ENCODE measurements around the gene MYO9B.

The MYO9B gene

GRCh38 chr19:17192751-17193150, 117.2 kb downstream of the MYO9B start:
- Histone ChIP-seq H3K36me3 (ENCODE audit: insufficient read depth, low read length) (peaks cover 5% of the 10 kb centered on the region; the same call in 1 of the 2 replicates), H3K9me3 (ENCODE audit: low read depth, low read length) (no peaks in the 10 kb centered on the region), H3K9ac (ENCODE audit: insufficient read length) (no peak overlapping the region), H3K4me3 (no peak overlapping the region), H3K27ac (no peak overlapping the region)
- no peak for DNase-seq (ENCODE audit: low read depth, low spot score)
- TF ChIP-seq EZH2 (IDR thresholded peaks at IDR 0.05) (no peak), POLR2AphosphoS5 (IDR thresholded peaks at IDR 0.05; ENCODE audit: borderline replicate concordance, low read depth, low read length) (no peak), FOXP2 (optimal IDR thresholded peaks at IDR 0.05; ENCODE audit: control extremely low read depth, extremely low read length, insufficient read depth) (no peak)

GRCh38 chr19:17194608-17195007, 119.0 kb downstream of the MYO9B start:
- DNase-seq (ENCODE audit: low read depth, low spot score) = no peak
- TF ChIP-seq POLR2AphosphoS5 (IDR thresholded peaks at IDR 0.05; ENCODE audit: borderline replicate concordance, low read depth, low read length) (no peak), EZH2 (IDR thresholded peaks at IDR 0.05) (no peak), FOXP2 (optimal IDR thresholded peaks at IDR 0.05; ENCODE audit: control extremely low read depth, extremely low read length, insufficient read depth) (no peak)
- Histone ChIP-seq H3K9ac (ENCODE audit: insufficient read length) (no peak overlapping the region), H3K9me3 (ENCODE audit: low read depth, low read length) (no peaks in the 10 kb centered on the region), H3K27ac (no peak overlapping the region), H3K36me3 (ENCODE audit: insufficient read depth, low read length) (peaks cover 5% of the 10 kb centered on the region; the same call in 1 of the 2 replicates), H3K4me3 (no peak overlapping the region)

GRCh38 chr19:17195106-17195505, 119.5 kb downstream of the MYO9B start:
- Histone ChIP-seq H3K9ac (ENCODE audit: insufficient read length) (no peak overlapping the region), H3K4me3 (no peak overlapping the region), H3K9me3 (ENCODE audit: low read depth, low read length) (no peaks in the 10 kb centered on the region), H3K36me3 (ENCODE audit: insufficient read depth, low read length) (peaks cover 5% of the 10 kb centered on the region; the same call in 1 of the 2 replicates), H3K27ac (no peak overlapping the region)
- DNase-seq (ENCODE audit: low read depth, low spot score) = no peak
- TF ChIP-seq POLR2AphosphoS5 (IDR thresholded peaks at IDR 0.05; ENCODE audit: borderline replicate concordance, low read depth, low read length) (no peak), FOXP2 (optimal IDR thresholded peaks at IDR 0.05; ENCODE audit: control extremely low read depth, extremely low read length, insufficient read depth) (no peak), EZH2 (IDR thresholded peaks at IDR 0.05) (no peak)

DNA sequence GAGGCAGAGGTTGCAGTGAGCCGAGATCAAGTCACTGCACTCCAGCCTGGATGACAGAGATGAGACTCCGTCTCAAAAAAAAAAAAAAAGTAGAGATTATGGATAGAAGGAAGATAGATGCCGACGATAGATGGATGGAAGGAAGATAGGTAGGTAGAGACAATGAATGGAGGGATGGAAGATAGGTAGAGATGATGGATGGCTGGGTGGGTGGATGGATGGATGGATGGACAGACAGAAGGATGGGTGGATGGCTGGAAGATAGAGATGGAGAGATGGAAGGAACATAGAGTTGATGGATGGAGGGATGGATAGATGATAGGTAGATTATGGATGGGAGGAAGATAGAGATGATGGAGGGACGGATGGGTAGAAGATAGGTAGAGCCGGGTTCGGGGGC, 121.0 kb downstream of the MYO9B start:
- Histone ChIP-seq H3K4me3 (no peak overlapping the region), H3K27ac (no peak overlapping the region), H3K9ac (ENCODE audit: insufficient read length) (no peak overlapping the region), H3K9me3 (ENCODE audit: low read depth, low read length) (no peaks in the 10 kb centered on the region), H3K36me3 (ENCODE audit: insufficient read depth, low read length) (no peaks in the 10 kb centered on the region; the same call in 1 of the 2 replicates)
- no peak for TF ChIP-seq FOXP2 (optimal IDR thresholded peaks at IDR 0.05; ENCODE audit: control extremely low read depth, extremely low read length, insufficient read depth)
- no peak for TF ChIP-seq EZH2 (IDR thresholded peaks at IDR 0.05)
- no peak for TF ChIP-seq POLR2AphosphoS5 (IDR thresholded peaks at IDR 0.05; ENCODE audit: borderline replicate concordance, low read depth, low read length)
- no peak for DNase-seq (ENCODE audit: low read depth, low spot score)

GRCh38 chr19:17197666-17198065, 122.1 kb downstream of the MYO9B start:
- peaks cover 10% of the 10 kb centered on the region; the same call in 1 of the 2 replicates for H3K36me3 ChIP-seq (ENCODE audit: insufficient read depth, low read length)

GRCh38 chr19:17200408-17201079, 125.0 kb downstream of the MYO9B start:
- no peak for DNase-seq (ENCODE audit: low read depth, low spot score)
- TF ChIP-seq EZH2 (IDR thresholded peaks at IDR 0.05) = no peak
- no peak for TF ChIP-seq POLR2AphosphoS5 (IDR thresholded peaks at IDR 0.05; ENCODE audit: borderline replicate concordance, low read depth, low read length)
- no peak for TF ChIP-seq FOXP2 (optimal IDR thresholded peaks at IDR 0.05; ENCODE audit: control extremely low read depth, extremely low read length, insufficient read depth)
- Histone ChIP-seq H3K36me3 (ENCODE audit: insufficient read depth, low read length) (peaks cover 10% of the 10 kb centered on the region; the same call in 1 of the 2 replicates), H3K9me3 (ENCODE audit: low read depth, low read length) (no peaks in the 10 kb centered on the region), H3K27ac (no peak overlapping the region), H3K9ac (ENCODE audit: insufficient read length) (no peak overlapping the region), H3K4me3 (no peak overlapping the region)

More at GRCh38 chr19:17197666-17198065, 122.1 kb downstream of the MYO9B start:
- Histone ChIP-seq H3K9ac (ENCODE audit: insufficient read length) (no peak overlapping the region), H3K4me3 (no peak overlapping the region), H3K9me3 (ENCODE audit: low read depth, low read length) (no peaks in the 10 kb centered on the region), H3K27ac (no peak overlapping the region)
- no peak for DNase-seq (ENCODE audit: low read depth, low spot score)
- TF ChIP-seq EZH2 (IDR thresholded peaks at IDR 0.05) (no peak), POLR2AphosphoS5 (IDR thresholded peaks at IDR 0.05; ENCODE audit: borderline replicate concordance, low read depth, low read length) (no peak), FOXP2 (optimal IDR thresholded peaks at IDR 0.05; ENCODE audit: control extremely low read depth, extremely low read length, insufficient read depth) (no peak)

GRCh38 chr19:17202249-17202648, 126.7 kb downstream of the MYO9B start:
- H3K36me3 ChIP-seq (ENCODE audit: insufficient read depth, low read length) = peaks cover 10% of the 10 kb centered on the region; the same call in 1 of the 2 replicates
- H3K9me3 ChIP-seq (ENCODE audit: low read depth, low read length) = no peaks in the 10 kb centered on the region
- H3K4me3 ChIP-seq = no peak overlapping the region
- no peak overlapping the region for H3K27ac ChIP-seq
- no peak for DNase-seq (ENCODE audit: low read depth, low spot score)
- no peak for TF ChIP-seq POLR2AphosphoS5 (IDR thresholded peaks at IDR 0.05; ENCODE audit: borderline replicate concordance, low read depth, low read length)
- no peak for TF ChIP-seq EZH2 (IDR thresholded peaks at IDR 0.05)
- TF ChIP-seq FOXP2 (optimal IDR thresholded peaks at IDR 0.05; ENCODE audit: control extremely low read depth, extremely low read length, insufficient read depth) = no peak
- no peak overlapping the region for H3K9ac ChIP-seq (ENCODE audit: insufficient read length)

DNA sequence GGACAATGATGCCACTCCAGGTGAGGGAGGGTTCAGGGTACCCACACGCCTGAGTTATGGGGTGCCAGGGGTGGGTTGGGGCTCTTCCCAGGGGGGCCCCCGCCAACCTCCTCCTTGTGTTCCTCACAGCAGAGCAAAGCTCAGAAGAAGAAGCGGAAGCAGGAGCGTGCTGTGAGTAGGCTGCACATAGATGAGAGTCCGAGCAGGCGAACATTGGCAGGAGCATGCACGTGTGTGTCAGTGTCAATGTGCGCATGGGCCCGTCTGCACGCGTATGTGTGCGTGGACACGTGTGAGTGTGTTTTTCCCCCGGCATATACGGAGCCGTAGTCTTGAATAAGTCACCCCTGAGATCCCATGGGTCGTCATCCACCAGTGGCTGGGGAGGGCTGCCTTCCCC, 127.1 kb downstream of the MYO9B start:
- H3K9ac ChIP-seq (ENCODE audit: insufficient read length) = no peak overlapping the region
- TF ChIP-seq FOXP2 (optimal IDR thresholded peaks at IDR 0.05; ENCODE audit: control extremely low read depth, extremely low read length, insufficient read depth) (no peak), EZH2 (IDR thresholded peaks at IDR 0.05) (no peak), POLR2AphosphoS5 (IDR thresholded peaks at IDR 0.05; ENCODE audit: borderline replicate concordance, low read depth, low read length) (no peak)
- H3K27ac ChIP-seq = no peak overlapping the region
- peaks cover 10% of the 10 kb centered on the region; the same call in 1 of the 2 replicates for H3K36me3 ChIP-seq (ENCODE audit: insufficient read depth, low read length)
- no peak overlapping the region for H3K4me3 ChIP-seq
- H3K9me3 ChIP-seq (ENCODE audit: low read depth, low read length) = no peaks in the 10 kb centered on the region
- no peak for DNase-seq (ENCODE audit: low read depth, low spot score)
